ENCODE results near the gene INSC.

The INSC gene

DNA sequence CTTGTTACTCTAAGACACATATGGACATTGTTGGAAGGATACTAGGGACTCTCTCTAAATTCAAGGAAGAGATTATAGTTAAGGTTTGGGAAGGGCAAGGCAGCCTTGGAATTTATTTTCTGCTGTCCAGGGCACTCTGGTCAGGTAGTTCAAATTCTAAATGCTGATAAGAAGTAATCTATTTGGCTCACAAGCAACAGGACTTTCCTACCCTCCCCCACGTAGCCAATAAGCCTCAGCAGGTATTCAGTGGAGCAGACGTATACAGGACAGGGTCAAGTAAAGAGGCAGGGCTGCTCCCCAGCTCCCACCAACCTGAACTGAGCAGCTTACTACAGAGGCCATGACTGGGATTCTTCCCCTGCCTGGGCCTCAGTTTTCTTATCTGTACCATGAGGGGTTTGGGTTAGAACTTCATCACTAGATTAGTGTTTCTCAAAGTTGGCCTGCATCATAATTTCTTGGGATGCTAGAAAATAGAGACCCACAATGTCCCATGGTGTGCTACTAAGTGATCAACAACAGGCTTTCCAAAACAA, 6.1 kb upstream of the INSC start:
- DNase-seq (ENCODE audit: low spot score) = no peak

GRCh38 chr11:15109602-15110001, 5.1 kb upstream of the INSC start:
- DNase-seq (ENCODE audit: low spot score) = no peak

GRCh38 chr11:15111215-15111614, 3.5 kb upstream of the INSC start:
- no peak for DNase-seq (ENCODE audit: low spot score)

DNA sequence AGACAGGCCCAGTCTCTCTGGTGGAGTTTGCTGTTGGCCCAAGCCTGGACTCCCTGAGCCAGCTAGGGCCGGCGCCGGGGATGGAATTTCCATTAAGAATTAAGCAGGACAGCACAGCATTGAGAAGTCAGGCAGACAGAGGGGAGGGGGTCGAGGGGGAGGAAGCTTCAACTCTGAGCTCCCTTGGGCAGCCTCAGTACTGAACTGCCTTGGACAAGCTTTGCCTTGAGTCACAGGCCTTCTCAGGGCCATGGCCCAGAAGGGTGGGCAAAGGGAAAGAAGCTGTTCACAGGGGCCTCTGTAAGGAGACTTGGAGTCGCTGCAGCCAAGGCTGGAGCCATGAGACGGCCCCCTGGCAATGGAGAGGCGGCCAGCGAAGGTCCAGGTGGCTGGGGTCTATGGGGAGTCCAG, 2.6 kb upstream of the INSC start:
- DNase-seq (ENCODE audit: low spot score) = no peak

DNA sequence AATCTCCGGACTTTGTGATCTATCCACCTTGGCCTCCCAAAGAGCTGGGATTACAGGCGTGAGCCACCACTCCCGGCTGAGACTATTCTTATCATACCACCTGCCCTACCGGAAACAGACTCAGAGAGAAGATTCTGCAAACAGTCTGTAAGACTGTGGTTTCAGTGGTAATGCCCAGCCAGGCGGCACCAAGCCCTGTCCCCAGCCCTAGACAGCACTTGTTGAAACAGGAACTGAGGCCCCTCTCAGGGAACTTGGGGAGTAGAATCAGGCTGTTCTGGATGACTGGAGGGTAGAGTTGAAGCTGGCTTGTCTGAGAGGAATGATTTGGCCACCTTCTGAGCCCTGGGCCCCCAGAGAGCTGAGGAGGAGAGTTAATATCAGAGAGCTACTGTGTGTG, 1.3 kb upstream of the INSC start:
- DNase-seq (ENCODE audit: low spot score) = no peak

DNA sequence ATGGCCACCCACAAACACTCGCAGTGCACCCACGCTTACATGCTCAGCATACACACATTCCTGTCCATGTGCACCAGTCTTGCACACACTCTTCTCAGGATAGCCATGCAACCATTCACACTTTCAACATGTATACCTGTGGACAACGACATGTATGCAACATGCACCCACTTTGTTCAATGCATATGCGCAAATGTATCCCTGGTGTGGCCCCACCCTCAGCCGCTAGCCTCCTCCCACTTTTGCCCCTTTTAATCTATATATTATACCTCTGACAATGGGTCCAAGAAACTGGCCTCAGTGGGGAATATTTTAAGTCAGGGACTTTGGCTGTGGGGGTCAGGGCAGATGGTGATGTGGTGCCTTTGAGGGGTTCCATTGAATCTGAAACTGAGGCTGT, 963 bp downstream of the INSC start:
- DNase-seq (ENCODE audit: low spot score) = no peak

GRCh38 chr11:15117751-15118150, 3.0 kb downstream of the INSC start:
- no peak for DNase-seq (ENCODE audit: low spot score)

DNA sequence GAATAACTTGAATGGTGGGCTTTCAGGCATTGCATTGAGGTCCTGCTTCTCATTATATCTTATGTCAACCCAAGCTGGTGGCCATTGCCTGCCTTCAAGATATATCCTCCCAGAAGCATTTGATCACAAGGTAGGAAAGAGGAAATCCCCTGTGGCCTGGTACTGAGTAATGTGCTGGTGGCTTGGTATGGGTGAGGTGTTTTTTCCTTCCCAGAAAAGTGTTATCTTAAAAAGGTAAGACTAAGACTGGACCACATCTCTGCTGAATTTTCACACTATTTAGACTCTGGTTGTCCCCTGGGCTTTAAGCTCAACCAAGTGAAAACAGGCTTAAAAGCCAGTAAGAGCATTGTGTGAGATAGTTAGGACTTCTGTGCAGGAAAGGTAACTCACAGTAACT, 3.7 kb downstream of the INSC start:
- DNase-seq (ENCODE audit: low spot score) = no peak

GRCh38 chr11:15119352-15119751, 4.6 kb downstream of the INSC start:
- DNase-seq (ENCODE audit: low spot score) = no peak

DNA sequence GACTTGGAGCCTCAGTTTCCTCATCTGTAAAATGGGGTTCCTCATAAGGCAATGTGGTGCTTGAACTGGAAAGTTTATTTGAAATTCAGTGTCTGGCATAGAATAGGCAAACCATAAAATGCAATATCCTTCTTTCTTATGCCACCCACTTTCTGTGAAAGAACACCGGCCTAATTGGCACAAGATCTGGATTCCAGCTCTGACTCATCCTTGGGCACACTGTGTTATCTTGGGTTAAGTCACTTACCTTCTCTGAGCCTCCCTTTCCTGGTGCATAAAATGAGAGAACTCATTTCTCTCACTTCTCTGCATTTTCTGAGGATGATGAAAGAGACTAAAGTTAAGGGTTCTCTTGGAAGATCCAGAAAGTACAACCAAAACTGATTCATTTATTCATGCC, 5.1 kb downstream of the INSC start:
- DNase-seq (ENCODE audit: low spot score) = no peak

- peak; percentile 24 for DNase-seq (ENCODE audit: low spot score)
Measured at GRCh38 chr11:15123849-15124248, 9.1 kb downstream of the INSC start.

- DNase-seq (ENCODE audit: low spot score) = no peak
Measured at GRCh38 chr11:15124528-15124927, 9.8 kb downstream of the INSC start.

DNA sequence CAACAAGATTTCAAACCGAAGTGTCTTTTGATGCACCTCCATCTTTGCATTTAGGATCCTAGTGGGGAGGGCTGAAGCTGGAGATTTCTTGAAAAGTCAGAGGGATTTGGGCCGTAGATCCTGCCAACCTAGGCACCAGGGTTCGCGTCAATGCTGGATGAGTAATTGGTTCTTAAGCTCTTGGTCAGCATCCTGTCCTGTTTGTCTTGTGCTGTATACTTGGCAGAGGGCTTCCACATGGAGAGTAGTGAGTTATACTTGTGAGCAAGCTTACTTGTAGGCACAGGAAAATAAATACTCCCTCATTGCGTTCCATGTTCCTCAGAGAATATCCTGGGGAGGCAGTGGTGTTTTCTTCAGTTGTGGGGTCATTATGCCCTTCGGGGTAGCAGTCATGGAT, 12.6 kb downstream of the INSC start:
- no peak for DNase-seq (ENCODE audit: low spot score)

- DNase-seq (ENCODE audit: low spot score) = no peak
Measured at GRCh38 chr11:15128621-15129020, 13.9 kb downstream of the INSC start.

DNA sequence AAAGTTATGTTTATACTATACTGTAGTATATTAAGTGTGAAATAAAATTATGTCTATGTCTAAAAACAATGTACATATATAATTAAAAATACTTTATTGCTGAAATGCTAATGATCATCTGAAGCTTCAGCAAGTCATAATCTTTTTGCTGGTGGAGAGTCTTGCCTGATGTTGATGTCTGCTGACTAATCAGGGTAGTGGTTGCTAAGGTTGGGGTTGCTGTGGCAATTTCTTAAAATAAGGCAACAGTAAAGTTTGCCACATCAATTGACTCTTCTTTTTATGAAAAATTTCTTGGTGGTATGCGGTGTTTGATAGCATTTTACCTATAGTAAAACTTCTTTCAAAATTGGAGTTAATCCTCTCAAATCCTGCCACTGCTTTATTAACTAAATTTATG, 21.4 kb downstream of the INSC start:
- DNase-seq (ENCODE audit: low spot score) = no peak

GRCh38 chr11:15139096-15139770, 24.5 kb downstream of the INSC start:
- DNase-seq (ENCODE audit: low spot score) = no peak

DNA sequence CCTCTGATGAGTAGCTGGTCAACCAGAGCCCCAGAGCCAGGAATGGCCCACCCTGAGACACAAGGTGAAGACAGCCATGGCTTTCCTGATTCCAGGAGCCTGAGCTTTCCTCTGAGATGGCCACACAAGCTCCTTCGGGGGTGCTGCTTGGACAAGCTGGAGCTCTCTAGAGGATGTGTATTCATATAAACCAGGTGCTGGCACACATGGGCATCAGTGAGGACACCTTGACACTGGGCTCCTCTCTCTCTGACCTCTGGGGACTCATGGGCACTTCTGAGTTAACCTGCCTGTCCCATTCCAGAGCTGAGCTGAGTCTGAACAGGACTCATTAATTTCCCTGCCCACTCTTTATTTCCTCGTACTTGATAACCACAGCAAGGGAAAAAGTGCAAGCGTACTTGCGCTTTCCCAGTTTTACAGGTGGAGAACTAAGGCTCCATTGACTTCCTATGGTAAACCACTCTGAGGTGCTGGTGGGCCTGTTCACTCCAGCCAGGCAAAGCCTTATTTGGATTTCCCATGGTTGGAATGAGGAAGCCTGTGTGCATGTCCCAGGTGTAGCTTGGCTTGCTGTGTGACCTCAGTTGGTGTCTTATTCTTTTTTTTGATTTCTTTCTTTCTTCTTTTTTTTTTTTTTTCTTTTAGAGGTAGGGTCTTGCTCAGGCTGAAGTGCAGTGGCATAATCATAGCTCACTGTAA, 25.4 kb downstream of the INSC start:
- DNase-seq (ENCODE audit: low spot score) = no peak

- DNase-seq (ENCODE audit: low spot score) = no peak
Measured at GRCh38 chr11:15141381-15141780, 26.7 kb downstream of the INSC start.

DNA sequence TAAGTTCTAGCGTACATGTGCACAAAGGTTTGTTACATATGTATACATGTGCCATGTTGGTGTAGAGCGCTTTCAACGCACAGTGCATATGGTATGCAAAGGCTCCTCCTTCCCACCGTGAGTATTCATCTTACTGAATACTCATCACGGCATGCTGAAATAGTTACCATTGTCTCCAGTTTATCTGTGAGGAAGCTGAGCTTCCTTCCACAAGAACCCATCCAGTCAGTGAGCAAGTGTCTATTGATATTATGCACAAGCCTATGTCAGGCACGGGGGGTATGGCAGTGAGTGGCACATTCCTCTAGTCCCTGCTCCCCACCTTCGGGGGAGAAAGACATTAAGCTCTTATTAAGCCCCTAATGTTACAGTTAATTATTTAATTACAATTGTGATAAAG, 28.1 kb downstream of the INSC start:
- no peak for DNase-seq (ENCODE audit: low spot score)

GRCh38 chr11:15143855-15144254, 29.1 kb downstream of the INSC start:
- no peak for DNase-seq (ENCODE audit: low spot score)

- no peak for DNase-seq (ENCODE audit: low spot score)
Measured at GRCh38 chr11:15144347-15144746, 29.6 kb downstream of the INSC start.

DNA sequence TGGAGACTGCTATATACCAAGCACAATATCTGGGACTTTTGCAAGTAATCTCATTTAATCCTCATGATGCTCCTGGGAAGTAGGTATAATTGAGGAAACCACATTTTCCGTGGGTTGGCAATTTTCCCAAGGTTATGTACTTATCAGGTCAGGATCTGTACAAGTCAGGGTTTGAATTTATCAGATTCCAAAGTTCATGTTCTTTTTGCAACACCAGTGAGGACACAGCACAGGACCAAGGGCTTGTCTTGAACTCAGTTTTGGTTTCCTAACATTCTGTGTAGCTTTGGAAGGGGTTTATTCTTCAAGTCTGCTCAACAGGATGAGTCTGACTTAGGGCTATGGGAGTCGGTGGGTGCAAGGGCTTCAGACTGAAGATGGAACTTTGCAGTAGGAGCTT, 30.4 kb downstream of the INSC start:
- no peak for DNase-seq (ENCODE audit: low spot score)

- peak; percentile 55 for DNase-seq (ENCODE audit: low spot score)
Measured at GRCh38 chr11:15145615-15146014, 30.9 kb downstream of the INSC start.
